HepG2 (cell line): ENCODE measurements around the gene WDSUB1. TPM values are rescaled to one million over a fixed set of nuclear protein-coding genes. Genes with fewer than 3 reads are reported as not detected.

Experiments
- AKNA ChIP-seq: sonication (generic); formaldehyde crosslinking; IDR thresholded peaks from 2 replicates; pipeline ENCODE4 v1.4.0; 2020; ENCODE audit warnings: missing genetic modification reagents, borderline replicate concordance
- FOXP1 ChIP-seq, 2 experiments: fragments of 450-650 bp in 1 of 2; IDR thresholded peaks; 2 replicates each; pipeline ENCODE4 v1.6.1; 2017 to 2018; ENCODE audit warnings: antibody characterized with exemption in 1 of 2
- GABPB1 ChIP-seq: IDR thresholded peaks from 2 replicates; pipeline ENCODE4 v1.6.1; 2016; ENCODE audit warnings: mild to moderate bottlenecking, missing genetic modification reagents, moderate library complexity, missing compliant biosample characterization
- HNF4G ChIP-seq, 2 experiments: sonication (generic) in 1 of 2; formaldehyde crosslinking in 1 of 2; IDR thresholded peaks; 2 replicates each; pipeline versions ENCODE4 v1.4.0 to v1.6.1; 2011 to 2020; ENCODE audit warnings: borderline replicate concordance in 2 of 2, low read depth in 2 of 2, mild to moderate bottlenecking in 2 of 2, low read length in 1 of 2, missing genetic modification reagents in 1 of 2, moderate library complexity in 1 of 2
- IKZF5 ChIP-seq: IDR thresholded peaks from 2 replicates; pipeline ENCODE4 v1.6.1; 2018; ENCODE audit warnings: missing genetic modification reagents, mild to moderate bottlenecking, missing compliant biosample characterization
- MXD1 ChIP-seq: sonication (generic); formaldehyde crosslinking; IDR thresholded peaks from 2 replicates; pipeline ENCODE4 v1.4.0; 2020; ENCODE audit warnings: mild to moderate bottlenecking, missing genetic modification reagents
- NAIF1 ChIP-seq: sonication (generic); formaldehyde crosslinking; IDR thresholded peaks from 2 replicates; pipeline ENCODE4 v1.5.0; 2020; ENCODE audit warnings: mild to moderate bottlenecking, missing genetic modification reagents, borderline replicate concordance
- RFX1 ChIP-seq: fragments of 450-650 bp; IDR thresholded peaks from 2 replicates; pipeline ENCODE4 v1.6.1; 2017
- TERF1 ChIP-seq: sonication (generic); formaldehyde crosslinking; IDR thresholded peaks from 2 replicates; pipeline ENCODE4 v1.8.0; 2022; ENCODE audit warnings: mild to moderate bottlenecking, missing genetic modification reagents, moderate library complexity
- ZBED4 ChIP-seq: sonication (generic); formaldehyde crosslinking; IDR thresholded peaks from 2 replicates; pipeline ENCODE4 v1.4.0; 2020; ENCODE audit warnings: missing genetic modification reagents, borderline replicate concordance
- ZNF18 ChIP-seq: sonication (generic); formaldehyde crosslinking; IDR thresholded peaks from 2 replicates; pipeline ENCODE4 v1.8.0; 2022; ENCODE audit warnings: mild to moderate bottlenecking, missing genetic modification reagents; ENCODE audit not compliant: insufficient replicate concordance
- ZNF234 ChIP-seq: sonication (generic); formaldehyde crosslinking; conservative IDR thresholded peaks from 2 replicates; pipeline ENCODE4 v1.5.1; 2020; ENCODE audit warnings: mild to moderate bottlenecking, missing genetic modification reagents
- ZNF451 ChIP-seq: sonication (generic); formaldehyde crosslinking; IDR thresholded peaks from 2 replicates; pipeline ENCODE4 v1.5.0; 2020; ENCODE audit warnings: mild to moderate bottlenecking, missing genetic modification reagents
- polyA plus RNA-seq, 8 experiments: library from polyadenylated mRNA; depleted of rRNA in 3 of 8; stranded (reverse) in 7 of 8; unstranded in 1 of 8; fragments of >200 nt; fragmentation: Illumina TruSeq in 4 of 8; extraction: Trizol in 4 of 8; gene quantifications; 2 replicates each; pipeline versions ENCODE4 v1.2.1 to v1.2.3, GENCODE V29; 2011 to 2016; ENCODE audit warnings: low read depth in 4 of 8, missing spikeins in 1 of 8, mixed read lengths in 1 of 8; ENCODE audit not compliant: insufficient read depth in 1 of 8
- total RNA-seq, 5 experiments: library from RNA; depleted of rRNA; stranded (reverse); fragments of >200 nt; fragmentation: Illumina TruSeq; extraction: Trizol; gene quantifications; 2 replicates each; pipeline ENCODE4 v1.2.3, GENCODE V29; 2016; ENCODE audit warnings: low read depth in 1 of 5

Gene WDSUB1
- total and polyA plus RNA-seq, 2 of the 13 experiments (the other 11 are each of a cell fraction or from before 2014, with no cell fraction given), result 10.1 to 10.7 TPM

- TF ChIP-seq ZBED4 (CRISPR knock-in tag) (peak; percentile 67; the same call in 1 of the 2 replicates), GABPB1 (CRISPR knock-in tag) (no peak; the same call in 1 of the 2 replicates), ZNF18 (CRISPR knock-in tag) (peak; percentile 89), TERF1 (peak; percentile 97; the same call in 1 of the 2 replicates), NAIF1 (CRISPR knock-in tag) (no peak), RFX1 (no peak), IKZF5 (no peak), FOXP1 (IDR thresholded peaks at IDR 0.05) (no peak), FOXP1 (CRISPR knock-in tag; IDR thresholded peaks at IDR 0.05) (no peak), ZNF451 (CRISPR knock-in tag) (peak; percentile 97), ZNF234 (CRISPR knock-in tag) (peak; percentile 76; the same call in 1 of the 2 replicates), AKNA (no peak), MXD1 (CRISPR knock-in tag) (peak; percentile 65), HNF4G (IDR thresholded peaks at IDR 0.05; ENCODE audit: borderline replicate concordance, low read depth, low read length) (no peak), HNF4G (CRISPR knock-in tag; IDR thresholded peaks at IDR 0.05; ENCODE audit: borderline replicate concordance, low read depth) (0 out of 2 replicates have a peak, but pooled peaks have one; percentile 43)
Observed at GRCh38 chr2:159285929-159286708, at the start of gene WDSUB1 (continued).
